ENCODE measurements around the gene ACR. TPM values are rescaled to one million over a fixed set of nuclear protein-coding genes. Genes with fewer than 3 reads are reported as not detected.

The ACR gene
- 0.13 to 0.15 TPM in 2 of 5 replicates, not detected in the others for total RNA-seq (2022; extraction: Qiagen RNA extraction)

DNA sequence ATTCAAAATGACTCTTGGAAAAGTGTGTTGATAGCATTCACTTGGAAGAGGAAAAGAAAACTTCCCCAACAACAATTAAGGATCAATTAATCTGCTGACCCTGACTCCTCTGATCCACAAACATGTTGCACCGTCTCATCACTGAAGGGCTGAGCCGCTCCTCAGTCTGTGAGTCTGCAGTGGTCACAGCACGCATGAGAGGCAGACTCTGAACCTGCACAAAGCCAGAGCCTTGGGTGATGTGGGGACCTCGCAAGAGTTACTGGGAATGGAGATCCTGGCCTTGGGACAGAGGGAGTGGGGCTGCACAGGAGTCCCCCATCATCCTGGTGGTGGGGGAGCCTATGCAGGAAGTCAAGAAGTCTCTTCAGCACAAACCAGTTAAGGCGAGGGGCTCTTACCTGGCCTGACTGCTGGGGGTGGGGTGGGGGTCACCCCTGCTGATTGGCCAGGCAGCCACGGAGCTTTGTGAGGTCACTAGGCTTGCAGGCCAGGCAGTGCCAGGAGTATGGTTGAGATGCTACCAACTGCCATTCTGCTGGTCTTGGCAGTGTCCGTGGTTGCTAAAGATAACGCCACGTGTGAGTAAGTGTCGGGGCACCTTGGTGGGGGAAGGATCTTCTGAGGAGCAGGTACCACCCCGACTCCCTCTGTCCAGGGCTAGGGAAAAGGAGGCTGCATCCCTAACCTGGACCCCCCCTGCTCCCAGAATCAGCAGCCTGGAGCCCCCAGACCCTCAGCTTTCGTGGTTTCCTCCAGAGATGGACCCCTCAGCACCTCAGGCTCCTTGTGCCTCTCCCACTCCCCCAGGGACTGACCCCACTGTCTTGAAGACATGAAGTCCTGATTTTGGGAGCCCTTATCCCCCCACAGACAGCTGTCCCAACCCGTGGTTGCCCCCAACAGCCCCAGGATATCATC lies at the start of gene ACR:
Gene ACR (plus strand): TSS at position 477 of the 921 bp plus-strand sequence. CDS start 32 bp downstream, at position 509.

DNA sequence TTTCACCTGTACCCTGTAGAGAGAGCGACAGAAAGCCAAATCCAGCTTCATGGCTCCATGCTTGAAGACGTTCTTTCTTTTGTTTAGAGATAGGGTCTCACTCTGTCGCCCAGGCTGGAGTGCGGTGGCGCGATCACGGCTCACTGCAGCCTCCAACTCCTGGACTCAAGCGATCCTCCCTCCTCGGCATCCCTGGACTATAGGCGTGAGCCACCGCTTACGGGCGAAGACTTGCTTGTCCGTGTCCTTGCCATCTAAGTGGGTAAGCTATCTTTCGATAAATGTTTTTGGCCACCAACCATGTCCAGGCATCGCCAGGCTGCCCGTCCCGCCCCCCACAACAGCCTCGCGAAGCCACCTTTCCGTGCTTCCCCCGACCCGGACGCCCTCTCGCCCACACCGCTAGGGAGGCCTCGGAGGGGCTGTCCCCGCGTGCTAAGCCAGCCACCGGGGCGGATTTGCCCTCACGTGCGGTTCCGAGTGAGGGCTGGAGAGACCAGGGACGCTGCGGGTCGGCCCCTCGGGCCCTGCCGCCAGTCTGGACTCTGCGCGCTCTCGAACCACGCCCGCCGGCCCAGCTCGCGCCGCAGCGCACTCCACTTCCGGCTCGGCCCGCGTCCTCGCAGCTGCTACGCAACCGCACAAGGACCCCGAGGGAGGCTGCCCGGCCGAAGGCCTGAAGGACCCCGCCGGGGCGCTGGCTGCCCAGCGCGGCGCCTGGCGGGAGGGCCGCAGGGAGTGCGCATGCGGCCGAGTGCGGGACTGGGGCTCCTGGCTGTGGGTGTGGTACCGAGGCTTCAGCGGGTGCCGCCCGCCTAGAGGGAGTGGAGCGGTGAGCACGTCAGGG lies 45.3 kb downstream of the ACR start, which contains the start of gene RABL2B:
Gene RABL2B (minus strand): TSS at position 604 of the 847 bp plus-strand sequence. CDS start 1,342 bp downstream, outside the sequence.

Other genes with a start within 250 kb of the ACR start
- gene LMF2, start 230.5 kb upstream of the ACR start, total RNA-seq (2022; extraction: Qiagen RNA extraction) = 35.7 to 48.9 TPM (median 47.1 TPM) in 5 replicates
- gene NCAPH2, start 230.0 kb upstream of the ACR start, total RNA-seq (2022; extraction: Qiagen RNA extraction) = 34.9 to 42.3 TPM (median 38.0 TPM) in 5 replicates
- 2.2 to 6.4 TPM (median 5.4 TPM) in 5 replicates for gene SCO2, start 212.6 kb upstream of the ACR start, total RNA-seq (2022; extraction: Qiagen RNA extraction)
- 12.1 to 17.2 TPM (median 16.4 TPM) in 5 replicates for gene TYMP, start 208.2 kb upstream of the ACR start, total RNA-seq (2022; extraction: Qiagen RNA extraction)
- gene KLHDC7B, start 192.3 kb upstream of the ACR start, total RNA-seq (2022; extraction: Qiagen RNA extraction) = 0.02 to 0.05 TPM (median 0.02 TPM) in 3 of 5 replicates, not detected in the others
- 0.25 to 0.52 TPM (median 0.48 TPM) in 3 of 5 replicates, not detected in the others for gene SYCE3, start 175.3 kb upstream of the ACR start, total RNA-seq (2022; extraction: Qiagen RNA extraction)
- gene CPT1B, start 159.8 kb upstream of the ACR start, total RNA-seq (2022; extraction: Qiagen RNA extraction) = 10.8 to 14.4 TPM (median 12.8 TPM) in 5 replicates
- 14.9 to 20.5 TPM (median 18.3 TPM) in 5 replicates for gene CHKB, start 155.4 kb upstream of the ACR start, total RNA-seq (2022; extraction: Qiagen RNA extraction)
- gene MAPK8IP2, start 137.4 kb upstream of the ACR start, total RNA-seq (2022; extraction: Qiagen RNA extraction) = 2.8 to 4.1 TPM (median 3.6 TPM) in 5 replicates
- 20.0 to 25.1 TPM (median 22.4 TPM) in 5 replicates for gene ARSA, start 110.1 kb upstream of the ACR start, total RNA-seq (2022; extraction: Qiagen RNA extraction)
- 3.3 to 5.2 TPM (median 4.1 TPM) in 5 replicates for gene SHANK3, start 65.4 kb upstream of the ACR start, total RNA-seq (2022; extraction: Qiagen RNA extraction)
- 17.3 to 20.1 TPM (median 17.5 TPM) in 5 replicates for gene RABL2B, start 45.4 kb downstream of the ACR start, total RNA-seq (2022; extraction: Qiagen RNA extraction)

All from A549 treated with Hydrocortisone at 1 μM for 4 hours (cell line).